RKO (cell line): Measurements from ENCODE around the gene CST5.
"Not testable (repeated sequence)": the region's sequence is repeated elsewhere in the genome, so short reads cannot be mapped to it uniquely, and the experiment has no call there.

Experiments
- DNase-seq: peaks from one replicate; pipeline ENCODE4 v3.0.0-alpha.2; 2016; ENCODE audit warnings: low spot score

Gene CST5, protein sequence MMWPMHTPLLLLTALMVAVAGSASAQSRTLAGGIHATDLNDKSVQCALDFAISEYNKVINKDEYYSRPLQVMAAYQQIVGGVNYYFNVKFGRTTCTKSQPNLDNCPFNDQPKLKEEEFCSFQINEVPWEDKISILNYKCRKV

DNA sequence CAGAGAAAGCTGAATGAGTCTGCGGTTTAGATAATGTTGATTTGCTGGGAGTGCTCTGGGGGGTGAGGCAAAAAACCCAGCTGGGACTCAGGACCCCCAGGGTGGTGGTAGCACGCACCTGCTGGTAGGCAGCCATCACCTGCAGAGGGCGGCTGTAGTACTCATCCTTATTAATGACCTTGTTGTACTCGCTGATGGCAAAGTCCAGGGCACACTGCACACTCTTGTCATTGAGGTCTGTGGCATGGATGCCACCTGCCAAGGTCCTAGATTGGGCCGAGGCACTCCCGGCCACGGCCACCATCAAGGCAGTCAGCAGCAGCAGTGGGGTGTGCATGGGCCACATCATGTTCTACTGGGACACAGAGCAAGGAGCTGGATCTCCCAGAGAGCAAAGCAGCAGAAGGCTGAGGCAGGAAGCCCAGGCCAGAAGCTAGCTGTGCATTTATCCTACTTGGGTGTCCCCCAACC lies at the start of gene CST5:
Gene CST5 (minus strand): TSS at position 421 of the 471 bp plus-strand sequence. CDS start 72 bp downstream, at position 349.
- no peak for DNase-seq

DNA sequence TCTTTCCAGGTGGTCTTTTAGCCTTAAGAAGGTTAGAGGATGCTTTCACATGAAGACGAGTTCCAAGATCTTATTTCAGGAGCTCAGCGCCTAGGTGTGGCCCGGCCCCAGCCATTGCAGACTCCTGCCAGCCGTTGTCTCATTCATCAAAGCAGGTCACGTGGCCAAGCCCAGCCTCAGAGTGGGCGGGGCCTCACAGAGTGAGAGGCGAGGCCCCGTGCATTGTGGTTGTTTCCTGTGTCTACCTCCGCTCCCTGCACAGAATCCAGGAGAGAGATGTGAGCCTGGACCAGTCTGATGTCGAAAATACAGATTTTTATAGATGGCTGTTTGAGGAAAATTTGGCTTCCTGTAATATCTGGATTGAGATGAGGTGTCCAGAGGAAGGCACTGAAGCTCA lies 49.2 kb upstream of the CST5 start:
- no peak for DNase-seq

DNA sequence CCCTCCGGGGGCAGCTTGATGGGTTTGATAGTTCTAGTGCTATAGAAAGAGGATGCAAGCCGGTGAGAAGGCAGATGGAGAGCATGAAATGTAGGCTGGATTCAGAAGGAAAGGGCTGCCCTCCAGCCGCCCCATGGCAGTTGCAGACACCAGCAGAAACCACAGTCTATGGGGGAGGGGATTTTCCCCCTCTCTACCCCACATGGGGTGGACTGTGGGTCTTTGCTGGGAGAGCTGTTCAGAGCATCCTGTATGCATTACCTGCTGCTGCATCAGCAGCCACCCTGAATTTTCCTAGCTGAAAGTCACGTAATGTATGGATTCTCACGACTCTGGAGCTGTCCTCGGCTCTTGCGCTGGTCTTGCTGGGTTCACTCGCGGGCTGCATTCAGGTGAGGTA lies 48.8 kb upstream of the CST5 start:
- no peak for DNase-seq

DNA sequence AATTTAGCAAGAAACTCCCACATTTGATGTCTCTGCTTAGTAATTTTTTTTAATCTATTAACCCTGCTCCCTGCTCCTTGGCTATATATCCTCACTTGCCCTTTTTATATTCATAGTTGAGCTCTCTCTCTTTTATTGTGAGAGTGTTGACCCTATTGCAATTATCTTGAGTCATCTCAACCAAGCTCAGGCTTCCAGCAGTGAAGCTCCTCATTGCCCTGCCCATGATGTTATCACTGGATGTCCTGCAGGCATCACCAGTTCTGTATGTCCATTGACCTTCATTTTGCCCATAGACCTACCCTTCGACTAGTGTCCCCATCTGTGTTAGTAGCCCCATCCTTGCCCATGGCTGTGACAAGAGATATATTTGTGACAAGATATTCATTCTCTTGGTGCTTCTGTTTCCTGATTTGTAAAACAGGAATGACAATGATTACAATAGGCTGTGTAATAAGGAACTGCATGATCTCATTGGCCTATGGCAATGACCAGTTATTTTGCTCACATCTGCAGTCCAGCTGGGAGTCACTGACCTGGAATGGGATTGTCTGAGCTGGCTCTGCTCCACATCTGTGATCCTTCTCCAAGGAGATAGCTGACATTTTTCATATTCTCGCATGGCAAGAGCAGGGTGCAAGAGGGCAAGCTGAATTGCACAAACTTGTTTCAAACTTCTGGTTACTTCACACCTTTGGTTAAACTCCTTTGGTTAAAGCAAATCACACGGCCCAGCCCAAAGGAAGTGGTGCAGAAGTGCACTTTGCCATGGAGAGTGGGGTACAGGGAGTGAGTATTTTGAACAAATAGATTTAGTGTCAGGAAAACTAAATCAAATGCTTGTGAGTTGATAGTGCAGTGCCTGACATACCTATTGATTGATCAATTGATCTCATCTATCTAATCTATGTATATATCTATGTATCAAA lies 47.7 kb upstream of the CST5 start:
- DNase-seq = no peak

DNA sequence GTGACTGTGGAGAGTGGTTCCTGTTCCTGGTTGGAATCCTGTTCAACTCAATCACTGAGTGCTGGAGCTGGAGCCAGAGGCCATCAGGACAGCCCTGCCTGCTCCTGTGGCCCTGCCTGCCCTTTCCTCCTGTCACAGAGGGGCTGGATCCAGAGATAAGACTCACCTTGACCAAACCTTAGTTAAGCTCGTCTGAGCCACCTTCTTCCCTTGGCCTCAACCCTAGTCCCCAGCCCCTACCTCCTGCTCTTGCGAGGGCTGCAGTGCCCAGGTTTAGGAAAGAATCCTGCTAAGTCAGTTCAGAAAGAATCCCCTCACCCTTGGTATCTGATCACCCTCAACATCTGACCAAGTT lies 47.0 kb upstream of the CST5 start:
- no peak for DNase-seq

DNA sequence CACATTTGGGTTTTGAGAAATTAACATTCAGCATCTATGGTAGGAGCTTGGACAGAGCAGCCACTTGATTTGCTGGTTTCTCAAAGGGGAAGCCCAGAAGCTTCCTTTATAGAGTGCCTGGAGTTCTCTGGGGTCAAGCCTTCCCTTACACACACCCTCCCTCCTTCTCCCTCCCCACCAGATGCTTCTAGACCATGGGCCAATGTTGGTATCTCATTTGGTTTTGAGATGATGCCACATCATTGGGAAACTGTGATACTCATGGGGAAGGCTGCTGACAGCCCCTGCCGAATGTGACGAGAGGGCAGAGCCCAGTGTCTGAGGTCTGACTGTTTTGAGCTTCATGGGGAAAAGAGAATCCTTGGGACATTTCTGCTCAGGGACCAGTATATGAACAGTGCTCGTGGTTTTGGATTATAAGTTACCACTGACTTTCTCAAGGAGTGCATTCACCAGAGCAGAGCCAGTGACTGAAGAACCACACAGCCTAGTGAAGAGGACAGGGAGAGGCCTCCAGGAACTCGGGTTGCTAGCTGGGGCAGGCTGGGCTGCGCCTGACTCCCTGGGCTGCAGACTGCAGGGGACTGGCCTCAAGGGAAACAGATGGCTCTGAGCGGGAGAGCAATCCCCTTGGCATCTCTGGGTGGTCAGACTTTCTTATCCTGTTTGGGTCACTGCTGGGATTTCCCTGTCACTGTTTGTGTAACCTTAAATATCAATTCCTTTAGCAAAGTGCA lies 46.4 kb upstream of the CST5 start:
- no peak for DNase-seq

DNA sequence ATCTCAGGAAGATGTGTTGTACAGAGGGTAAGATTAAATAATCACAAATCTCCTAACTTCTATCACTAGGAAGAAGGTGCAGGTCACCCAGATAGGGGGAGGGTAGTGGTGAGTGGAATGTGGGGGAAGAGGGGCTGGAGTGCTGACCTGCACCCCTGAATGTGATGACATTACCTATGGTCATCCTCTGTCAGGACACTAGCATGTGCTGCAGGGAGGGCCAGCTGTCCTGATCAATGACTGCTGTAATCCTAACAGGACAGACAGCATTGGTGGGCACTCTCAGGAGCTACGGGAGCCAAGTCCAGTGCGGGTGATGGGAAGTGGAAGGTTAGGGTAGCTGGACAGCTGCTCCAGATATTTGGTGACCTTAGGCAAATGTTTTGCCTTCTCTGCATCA lies 45.2 kb upstream of the CST5 start:
- no peak for DNase-seq

DNA sequence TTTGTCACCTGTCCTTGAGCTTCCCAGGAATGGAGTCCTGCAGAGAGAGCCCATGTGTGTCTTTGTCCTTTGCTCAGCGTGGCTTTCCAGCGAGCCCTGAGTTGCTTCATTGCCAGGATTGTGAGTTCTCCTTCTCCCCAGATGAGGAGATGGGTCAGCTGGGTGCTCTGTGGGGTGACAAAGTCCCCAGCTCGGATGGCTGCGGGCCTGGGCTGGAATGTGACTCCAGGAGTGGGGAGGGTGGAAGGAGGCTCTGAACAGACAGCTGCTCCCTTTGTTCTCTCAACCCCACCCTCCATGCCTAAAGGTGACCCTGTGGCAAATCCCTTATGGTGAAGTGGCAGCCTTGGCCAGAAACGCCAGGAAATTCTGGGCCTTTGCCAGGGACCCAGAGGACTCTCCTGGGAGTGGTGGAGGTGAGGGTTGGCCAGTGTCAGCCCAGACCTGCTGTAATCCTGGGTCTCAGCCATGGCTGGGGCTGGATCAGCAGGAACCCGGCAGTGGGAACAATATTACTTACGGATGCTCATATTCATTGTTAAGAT lies 44.4 kb upstream of the CST5 start:
- no peak for DNase-seq

DNA sequence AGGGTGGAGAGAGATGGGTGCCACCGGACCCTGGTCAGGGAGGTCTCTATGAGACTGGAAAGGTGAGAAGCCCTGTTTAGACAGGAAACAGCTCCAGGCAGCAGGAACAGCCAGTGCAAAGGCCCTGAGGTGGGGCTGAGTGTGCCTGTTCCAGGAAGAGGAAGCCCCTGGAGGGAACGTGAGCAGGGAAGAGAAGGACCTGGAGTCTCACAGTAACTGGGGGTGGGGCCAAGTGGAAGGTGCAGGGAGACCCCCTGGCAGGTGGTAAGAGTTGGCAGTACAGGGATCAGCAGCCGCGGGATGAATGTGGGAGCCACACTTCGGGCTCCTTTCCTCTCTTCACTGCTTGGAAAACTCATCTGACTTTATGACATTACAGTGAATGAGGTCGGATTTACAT lies 43.8 kb upstream of the CST5 start:
- no peak for DNase-seq

DNA sequence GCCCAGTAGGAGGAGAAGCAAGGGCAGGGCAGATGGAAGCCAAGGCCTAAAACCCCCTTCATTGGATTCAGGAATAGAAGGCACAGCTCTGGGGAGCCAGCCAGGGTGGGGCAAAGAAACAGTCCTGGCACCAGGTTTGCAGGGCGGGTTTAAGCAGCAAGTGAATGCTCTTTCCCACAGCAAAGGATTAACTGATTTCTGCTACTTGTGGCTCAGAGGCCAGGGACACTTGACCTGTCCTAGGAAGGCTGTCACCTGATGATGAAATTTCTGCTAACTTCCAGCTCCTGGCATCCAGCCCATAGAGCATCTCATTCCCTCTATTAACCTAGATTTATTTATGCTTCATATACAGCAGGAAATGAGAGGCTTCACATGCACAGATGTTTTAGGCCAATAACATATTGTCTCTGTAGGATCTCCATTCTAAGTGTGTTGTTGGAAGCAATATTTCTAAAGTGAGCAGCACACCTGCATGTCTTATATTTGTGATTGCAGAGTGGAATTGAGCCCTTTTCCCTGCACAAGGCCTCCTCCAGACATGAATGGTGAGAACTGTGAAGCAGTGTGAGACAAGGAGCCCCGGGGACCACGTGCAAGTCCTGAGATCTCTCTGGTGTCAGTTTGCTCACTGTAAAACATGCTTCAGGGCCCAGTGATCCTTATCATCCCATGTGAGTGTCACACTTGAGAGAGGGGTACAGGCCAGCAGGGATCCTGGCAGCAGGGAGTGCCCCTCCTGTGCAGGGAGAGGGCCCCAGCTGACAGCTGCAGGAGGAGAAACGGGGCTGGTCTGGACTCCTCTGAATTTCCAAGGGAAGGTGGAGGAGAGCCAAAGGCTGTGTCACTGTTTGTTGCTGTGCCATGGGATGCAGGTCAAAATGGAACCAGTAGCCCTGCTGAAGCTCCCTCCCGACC lies 41.1 kb upstream of the CST5 start:
- DNase-seq = no peak

DNA sequence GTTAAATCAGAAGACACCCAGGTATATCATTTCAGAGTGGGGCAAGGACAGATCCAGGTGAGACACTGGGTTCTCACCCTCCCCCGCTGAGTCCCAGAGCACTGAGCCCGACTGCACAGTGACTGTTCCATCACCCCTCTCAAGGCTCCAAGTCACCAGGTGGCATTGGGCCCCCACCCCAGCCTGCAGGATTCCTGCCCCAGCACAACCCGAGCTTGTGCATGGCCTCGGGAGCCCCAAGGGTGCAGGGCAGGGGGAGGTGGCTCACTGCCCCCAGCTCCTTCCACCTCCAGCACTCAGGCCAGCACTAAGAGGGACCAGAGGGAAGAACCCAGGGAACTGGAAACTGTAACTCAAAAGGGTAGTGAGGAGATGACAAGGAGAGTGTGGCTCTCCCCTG lies 39.3 kb upstream of the CST5 start:
- DNase-seq = no peak

DNA sequence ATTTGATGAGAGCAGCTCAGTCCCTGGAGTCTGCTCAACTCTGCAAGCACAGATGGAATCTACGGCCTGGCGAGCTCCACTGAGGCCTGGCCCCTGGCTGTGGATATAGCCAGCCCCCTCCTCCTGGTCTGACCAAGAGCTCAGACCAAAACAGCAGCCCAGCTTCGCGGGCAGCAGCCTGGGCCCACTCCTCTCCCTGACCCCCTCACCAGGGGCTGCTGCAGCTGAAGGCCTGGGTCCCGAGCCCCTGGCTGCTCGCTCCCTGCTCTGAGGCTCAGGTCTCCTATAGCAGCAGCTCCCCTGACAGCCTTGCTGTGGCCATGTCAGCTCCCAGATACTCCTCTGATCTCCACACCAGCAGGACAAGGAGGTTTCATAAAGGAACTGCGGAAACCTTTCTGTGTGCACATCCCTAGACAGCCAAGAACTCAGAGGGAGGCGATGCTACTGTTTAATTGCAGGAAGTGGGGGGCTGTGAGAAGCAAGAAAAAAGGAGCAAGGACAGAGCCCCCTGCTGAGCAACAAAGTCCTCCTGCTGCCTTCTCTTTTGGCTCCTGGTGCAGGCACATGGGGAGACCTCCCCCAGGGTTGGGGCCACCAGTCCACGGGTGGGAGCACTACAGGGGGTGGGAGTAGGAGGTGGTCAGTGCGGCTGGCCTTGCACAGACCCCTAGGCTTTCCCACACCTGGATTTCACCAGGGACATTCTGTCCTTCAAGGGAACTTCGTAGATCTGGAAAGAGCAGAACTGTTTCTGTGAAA lies 38.7 kb upstream of the CST5 start:
- DNase-seq = no peak

DNA sequence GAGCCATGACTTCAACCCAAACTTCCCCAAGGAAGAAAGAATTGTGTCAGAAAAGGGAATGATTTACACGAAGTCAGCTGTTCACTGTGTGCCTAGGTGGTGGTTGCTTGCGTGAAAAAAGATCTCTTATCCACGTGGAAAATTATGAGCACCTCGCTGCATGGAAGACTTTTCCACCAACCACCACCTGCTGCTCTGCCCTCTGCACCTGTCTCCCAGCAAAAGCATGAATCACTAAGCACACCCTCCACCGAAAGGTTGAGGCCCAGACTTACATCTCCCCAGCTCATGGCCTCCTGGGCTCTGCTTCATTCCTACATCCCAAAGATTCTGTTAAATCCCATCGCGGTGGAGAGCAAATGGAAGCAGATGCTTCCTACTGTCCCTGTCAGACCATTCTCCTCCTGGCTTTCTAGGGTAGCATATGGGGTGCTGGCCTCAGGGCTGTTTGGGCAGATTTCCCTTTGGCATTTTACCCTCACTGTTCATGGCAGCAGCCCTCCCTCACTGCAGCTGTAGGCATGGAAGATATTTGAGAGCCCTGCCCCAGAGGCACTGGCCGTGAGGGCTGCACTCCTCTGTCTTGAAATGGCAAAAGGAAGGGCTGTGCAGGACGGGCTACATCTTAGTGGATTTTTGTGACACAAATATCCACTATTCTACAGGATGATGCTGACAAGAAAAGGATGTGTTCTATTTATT lies 37.6 kb upstream of the CST5 start:
- no peak for DNase-seq

DNA sequence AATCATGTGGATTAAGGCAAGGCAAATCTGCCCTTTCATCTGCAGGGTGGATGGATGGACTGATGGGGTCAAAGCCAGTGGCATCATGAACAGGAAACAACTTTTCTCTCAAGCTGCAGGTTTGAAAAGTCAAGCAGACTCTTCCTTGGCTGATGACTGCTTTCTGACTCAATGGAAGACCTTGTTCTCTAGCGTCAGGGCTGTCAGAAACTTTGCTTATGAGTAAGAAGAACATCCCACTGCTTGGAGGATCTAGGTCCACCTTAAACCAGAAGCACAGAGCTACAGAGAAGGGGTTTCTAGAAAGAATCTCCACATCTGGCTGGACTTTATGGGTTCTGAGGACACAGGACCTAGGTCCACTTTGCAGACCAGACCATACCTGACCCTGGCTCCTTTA lies 36.3 kb upstream of the CST5 start:
- DNase-seq = peak; percentile 6

DNA sequence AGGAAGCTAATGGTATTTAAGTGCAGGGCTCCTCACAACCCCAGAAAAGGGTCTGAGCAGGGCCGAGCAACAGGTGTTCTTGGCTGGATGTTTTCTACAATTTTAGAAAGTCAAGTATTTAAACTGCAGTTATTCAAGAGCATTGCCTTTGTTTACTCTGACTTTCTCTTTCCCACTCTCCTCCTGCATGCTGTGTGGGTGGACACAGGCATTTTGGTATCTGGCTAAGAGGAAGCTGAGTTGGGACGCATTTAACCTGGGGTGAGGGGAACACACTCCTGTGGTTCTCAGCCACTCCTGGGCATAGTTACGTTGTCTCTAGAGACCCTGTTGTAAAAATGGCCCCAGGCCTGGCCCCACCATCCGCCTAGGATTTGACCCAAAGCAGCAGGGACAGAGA lies 34.9 kb upstream of the CST5 start:
- DNase-seq = not testable (repeated sequence)

DNA sequence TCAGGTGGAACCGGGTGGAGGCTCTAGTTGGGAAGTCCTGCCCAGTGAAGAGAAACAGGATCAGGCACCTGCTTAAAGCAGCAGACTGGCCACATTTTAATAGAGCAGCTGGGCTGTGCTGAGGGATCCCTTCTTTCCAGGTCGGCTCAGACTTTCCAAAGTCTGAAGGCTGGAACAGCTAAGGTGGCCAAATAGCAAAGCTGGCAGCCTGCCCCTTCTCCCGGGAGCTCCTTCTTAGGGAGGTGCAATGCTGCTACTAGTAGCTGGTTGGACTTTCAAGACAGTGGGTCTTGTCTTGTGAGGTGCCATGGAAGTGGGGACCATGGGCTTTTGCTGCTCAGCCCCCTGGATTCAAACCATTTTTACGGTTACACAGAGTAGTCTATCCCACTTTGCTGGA lies 30.7 kb upstream of the CST5 start:
- no peak for DNase-seq

DNA sequence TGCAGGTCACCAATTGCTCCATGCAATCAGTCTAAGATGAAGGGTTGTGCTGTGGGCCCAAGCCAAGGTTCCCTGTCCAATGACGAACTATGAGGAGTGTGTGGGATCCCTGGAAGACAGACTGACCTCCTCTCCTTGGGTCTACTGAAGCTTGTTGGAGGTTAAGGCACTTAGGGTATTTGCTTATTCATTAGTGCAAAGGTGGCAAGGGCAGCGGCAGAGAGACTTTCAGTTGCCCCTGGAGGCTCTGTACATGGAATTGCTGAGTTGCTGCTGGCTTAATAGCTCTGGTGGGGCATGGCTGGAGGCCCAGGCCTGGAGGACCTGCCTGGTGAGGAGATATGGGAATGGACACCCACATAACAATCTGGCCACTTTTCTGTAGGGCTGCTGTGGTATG lies 29.8 kb upstream of the CST5 start:
- DNase-seq = no peak

DNA sequence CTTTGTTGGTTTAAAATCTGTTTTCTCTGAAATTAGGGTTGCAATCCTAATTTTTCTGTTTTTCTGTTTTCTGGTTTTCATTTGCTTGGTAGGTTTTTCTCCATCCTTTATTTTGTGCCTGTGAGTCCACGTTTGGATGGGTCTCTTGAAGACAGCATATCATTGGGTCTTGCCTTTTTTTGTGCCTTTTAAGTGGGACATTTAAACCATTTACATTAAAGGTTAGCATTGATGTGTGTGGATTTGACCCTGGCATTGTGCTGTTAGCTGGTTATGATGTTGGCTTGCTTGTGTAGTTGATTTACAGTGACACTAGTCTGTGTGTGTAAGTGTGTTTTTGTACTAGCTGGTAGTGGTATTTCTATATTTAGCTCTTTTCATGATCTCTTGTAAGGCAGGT lies 28.0 kb upstream of the CST5 start:
- no peak for DNase-seq

DNA sequence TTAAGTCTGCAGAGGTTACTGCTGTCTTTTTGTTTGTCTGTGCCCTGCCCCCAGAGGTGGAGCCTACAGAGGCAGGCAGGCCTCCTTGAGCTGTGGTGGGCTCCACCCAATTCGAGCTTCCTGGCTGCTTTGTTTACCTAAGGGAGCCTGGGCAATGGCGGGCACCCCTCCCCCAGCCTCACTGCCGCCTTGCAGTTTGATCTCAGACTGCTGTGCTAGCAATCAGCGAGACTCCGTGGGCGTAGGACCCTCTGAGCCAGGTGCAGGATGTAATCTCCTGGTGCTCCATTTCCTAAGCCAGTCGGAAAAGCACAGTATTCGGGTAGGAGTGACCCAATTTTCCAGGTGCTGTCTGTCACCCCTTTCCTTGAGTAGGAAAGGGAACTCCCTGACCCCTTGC lies 22.8 kb upstream of the CST5 start:
- not testable (repeated sequence) for DNase-seq

DNA sequence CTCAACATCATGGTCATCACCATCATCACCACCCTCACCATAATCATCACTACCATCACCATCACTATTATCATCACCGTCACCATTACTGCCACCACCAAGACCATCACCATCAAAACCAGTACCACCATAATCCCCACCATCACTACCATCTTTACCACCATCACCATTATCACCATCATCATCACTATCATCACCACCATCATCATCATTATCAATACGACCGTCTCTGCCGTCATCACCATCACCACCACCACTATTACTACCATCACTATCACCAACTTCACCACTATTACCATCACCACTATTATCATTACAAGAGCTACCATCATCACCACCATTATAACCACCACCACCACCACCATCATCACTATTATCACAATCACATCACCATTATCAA lies 11.3 kb upstream of the CST5 start:
- not testable (repeated sequence) for DNase-seq
